ENCODE measurements around the gene E2F2.

- no peak for TF ChIP-seq POLR2A (IDR thresholded peaks at IDR 0.05; ENCODE audit: borderline replicate concordance, extremely low read depth, insufficient read depth, insufficient read length)
- TF ChIP-seq CTCF (IDR thresholded peaks at IDR 0.05 in 2 of 3, conservative IDR thresholded peaks at IDR 0.05 in 1 of 3; ENCODE audit: borderline replicate concordance in 1 of 3, insufficient read depth in 1 of 3, low read depth in 2 of 3, low read length in 2 of 3) = no peak
- no peak for TF ChIP-seq SIN3A (IDR thresholded peaks at IDR 0.05; ENCODE audit: low read depth)
- TF ChIP-seq REST (IDR thresholded peaks at IDR 0.05; ENCODE audit: low read depth) = no peak
- TF ChIP-seq EZH2phosphoT487 (IDR thresholded peaks at IDR 0.05; ENCODE audit: borderline replicate concordance) = no peak
- TF ChIP-seq EZH2 (IDR thresholded peaks at IDR 0.05) = no peak
Observed at GRCh38 chr1:23509896-23510295, 21.1 kb downstream of the E2F2 start.

Measured in HCT116 (cell line).